GM10266 (cell line): Measurements from ENCODE around the gene ORC3.

Experiments used
- DNase-seq: peaks from one replicate; pipeline ENCODE4 v3.0.0; 2012; ENCODE audit errors: extremely low spot score
- CTCF ChIP-seq: IDR thresholded peaks from 2 replicates; pipeline ENCODE4 v1.5.1; 2012; ENCODE audit warnings: mild to moderate bottlenecking, low read depth; ENCODE audit not compliant: control insufficient read depth, insufficient read depth; ENCODE audit errors: missing control alignments

The ORC3 gene

GRCh38 chr6:87669051-87669450 lies 79.1 kb downstream of the ORC3 start:
- DNase-seq: peak; percentile 34
- no peak for TF ChIP-seq CTCF

GRCh38 chr6:87670707-87671106 lies 80.8 kb downstream of the ORC3 start:
- no peak for DNase-seq
- TF ChIP-seq CTCF: no peak

- DNase-seq: no peak
- no peak for TF ChIP-seq CTCF
Observed at GRCh38 chr6:87671555-87672029, 81.7 kb downstream of the ORC3 start.

GRCh38 chr6:87672641-87673040 lies 82.7 kb downstream of the ORC3 start:
- DNase-seq: no peak

GRCh38 chr6:87673237-87673636 lies 83.3 kb downstream of the ORC3 start:
- no peak for TF ChIP-seq CTCF
- DNase-seq: no peak

More at GRCh38 chr6:87672641-87673040, 82.7 kb downstream of the ORC3 start:
- TF ChIP-seq CTCF: no peak

- DNase-seq: no peak
- TF ChIP-seq CTCF: no peak
Observed at GRCh38 chr6:87674290-87674689, 84.4 kb downstream of the ORC3 start.

GRCh38 chr6:87675004-87675681 lies 85.2 kb downstream of the ORC3 start:
- no peak for DNase-seq
- TF ChIP-seq CTCF: no peak
